Measurements from ENCODE around the gene CSTF1.

DNA sequence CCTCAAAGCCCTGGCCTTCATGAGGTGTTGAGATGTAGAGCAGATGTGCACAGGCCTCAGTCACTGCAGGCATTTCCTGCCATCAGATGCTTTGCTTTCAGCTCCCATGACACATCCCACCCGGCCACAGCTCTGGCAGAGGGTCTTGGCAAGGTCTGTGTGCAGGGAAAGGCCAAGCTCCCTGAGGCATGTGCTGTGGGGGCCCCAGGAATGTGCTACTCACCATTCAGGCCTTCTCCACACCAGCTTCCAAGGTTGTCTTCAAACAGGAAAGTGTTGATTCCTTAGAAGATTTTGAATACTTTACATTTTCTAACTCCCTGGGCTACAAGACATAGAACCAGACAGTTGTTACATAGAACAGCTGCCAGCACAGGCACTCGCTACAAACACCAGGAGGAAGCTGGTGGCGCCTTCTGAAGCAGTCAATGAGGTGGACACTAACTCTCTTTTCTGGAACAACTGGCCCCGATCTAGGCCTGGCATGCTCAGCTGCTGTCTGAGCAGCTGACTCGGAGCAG is 47.4 kb downstream of the CSTF1 start:
- TF ChIP-seq, protein P1, sequence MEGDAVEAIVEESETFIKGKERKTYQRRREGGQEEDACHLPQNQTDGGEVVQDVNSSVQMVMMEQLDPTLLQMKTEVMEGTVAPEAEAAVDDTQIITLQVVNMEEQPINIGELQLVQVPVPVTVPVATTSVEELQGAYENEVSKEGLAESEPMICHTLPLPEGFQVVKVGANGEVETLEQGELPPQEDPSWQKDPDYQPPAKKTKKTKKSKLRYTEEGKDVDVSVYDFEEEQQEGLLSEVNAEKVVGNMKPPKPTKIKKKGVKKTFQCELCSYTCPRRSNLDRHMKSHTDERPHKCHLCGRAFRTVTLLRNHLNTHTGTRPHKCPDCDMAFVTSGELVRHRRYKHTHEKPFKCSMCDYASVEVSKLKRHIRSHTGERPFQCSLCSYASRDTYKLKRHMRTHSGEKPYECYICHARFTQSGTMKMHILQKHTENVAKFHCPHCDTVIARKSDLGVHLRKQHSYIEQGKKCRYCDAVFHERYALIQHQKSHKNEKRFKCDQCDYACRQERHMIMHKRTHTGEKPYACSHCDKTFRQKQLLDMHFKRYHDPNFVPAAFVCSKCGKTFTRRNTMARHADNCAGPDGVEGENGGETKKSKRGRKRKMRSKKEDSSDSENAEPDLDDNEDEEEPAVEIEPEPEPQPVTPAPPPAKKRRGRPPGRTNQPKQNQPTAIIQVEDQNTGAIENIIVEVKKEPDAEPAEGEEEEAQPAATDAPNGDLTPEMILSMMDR (conservative IDR thresholded peaks at IDR 0.05; ENCODE audit: low read depth, low read length), result no peak
- TF ChIP-seq POLR2A (IDR thresholded peaks at IDR 0.05; ENCODE audit: low read depth, low read length), result no peak; the same call in none of the 2 replicates
- TF ChIP-seq, protein P2, sequence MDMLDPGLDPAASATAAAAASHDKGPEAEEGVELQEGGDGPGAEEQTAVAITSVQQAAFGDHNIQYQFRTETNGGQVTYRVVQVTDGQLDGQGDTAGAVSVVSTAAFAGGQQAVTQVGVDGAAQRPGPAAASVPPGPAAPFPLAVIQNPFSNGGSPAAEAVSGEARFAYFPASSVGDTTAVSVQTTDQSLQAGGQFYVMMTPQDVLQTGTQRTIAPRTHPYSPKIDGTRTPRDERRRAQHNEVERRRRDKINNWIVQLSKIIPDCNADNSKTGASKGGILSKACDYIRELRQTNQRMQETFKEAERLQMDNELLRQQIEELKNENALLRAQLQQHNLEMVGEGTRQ (IDR thresholded peaks at IDR 0.05; ENCODE audit: low read depth, low read length), result peak; percentile 45; the same call in 1 of the 2 replicates
- 0 out of 2 replicates have a peak, but pooled peaks have one; percentile 10 for TF ChIP-seq CHD1 (IDR thresholded peaks at IDR 0.05; ENCODE audit: low read depth, low read length)
- TF ChIP-seq, protein P3, sequence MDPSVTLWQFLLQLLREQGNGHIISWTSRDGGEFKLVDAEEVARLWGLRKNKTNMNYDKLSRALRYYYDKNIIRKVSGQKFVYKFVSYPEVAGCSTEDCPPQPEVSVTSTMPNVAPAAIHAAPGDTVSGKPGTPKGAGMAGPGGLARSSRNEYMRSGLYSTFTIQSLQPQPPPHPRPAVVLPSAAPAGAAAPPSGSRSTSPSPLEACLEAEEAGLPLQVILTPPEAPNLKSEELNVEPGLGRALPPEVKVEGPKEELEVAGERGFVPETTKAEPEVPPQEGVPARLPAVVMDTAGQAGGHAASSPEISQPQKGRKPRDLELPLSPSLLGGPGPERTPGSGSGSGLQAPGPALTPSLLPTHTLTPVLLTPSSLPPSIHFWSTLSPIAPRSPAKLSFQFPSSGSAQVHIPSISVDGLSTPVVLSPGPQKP (IDR thresholded peaks at IDR 0.05; ENCODE audit: borderline replicate concordance, low read depth, low read length), result no peak
- TF ChIP-seq RAD21 (IDR thresholded peaks at IDR 0.05; ENCODE audit: low read length), result peak; percentile 14; the same call in 1 of the 2 replicates
- 0 out of 2 replicates have a peak, but pooled peaks have one; percentile 1 for TF ChIP-seq SMC3 (IDR thresholded peaks at IDR 0.05; ENCODE audit: low read depth, low read length)
- peak; percentile 75 for TF ChIP-seq MAZ (IDR thresholded peaks at IDR 0.05; ENCODE audit: borderline replicate concordance, low read depth, low read length)
- no peak for TF ChIP-seq RFX5 (IDR thresholded peaks at IDR 0.05; ENCODE audit: low read depth, low read length)
- TF ChIP-seq RCOR1 (IDR thresholded peaks at IDR 0.05; ENCODE audit: insufficient replicate concordance, low read length), result peak; percentile 93
